ENCODE data around the gene EIF2AK2.
A peak's percentile ranks its signal among the peaks of the same experiment; 100 is the strongest.

- TF ChIP-seq POLR2AphosphoS5 (IDR thresholded peaks at IDR 0.05) (peak; percentile 96 to 98 (median 97)), CTCF (IDR thresholded peaks at IDR 0.05 in 8 of 11, conservative IDR thresholded peaks at IDR 0.05 in 3 of 11) (peak in 1 of 11 experiments; percentile 4)
These were observed 39.8 kb upstream of the EIF2AK2 start, which contains the start of gene CEBPZOS for GRCh38 chr2:37196320-37197195.

Measured in spleen (tissue), 7 donors.